A549 (cell line): Measurements from ENCODE around the gene PTPA. TPM values are rescaled to one million over a fixed set of nuclear protein-coding genes. Genes with fewer than 3 reads are reported as not detected.
A peak's percentile ranks its signal among the peaks of the same experiment; 100 is the strongest.

Source experiments
- ATAC-seq, 2 experiments: fragments of 200-7000 bp in 1 of 2; fragments of >200 bp in 1 of 2; cut with Nextera tagmentation in 1 of 2; cut with Tn5 transposase in 1 of 2; 3 replicates each; pipeline versions ENCODE4 v1.8.0 to v1.9.1; 2018 to 2020; ENCODE audit warnings: mild to moderate bottlenecking in 1 of 2, moderate library complexity in 1 of 2
- CTCF ChIA-PET: fragments of 300-600 bp; sonication (Branson Sonifier 250); formaldehyde crosslinking; extraction: SDS; loops from one replicate; lab custom pipeline; 2021; ENCODE audit warnings: antibody characterized with exemption, inconsistent platforms; lab: Yijun Ruan, JAX
- POLR2A ChIA-PET: fragments of 350-600 bp; formaldehyde crosslinking; extraction: SDS; loops from one replicate; lab custom pipeline; 2021; ENCODE audit warnings: antibody characterized with exemption, inconsistent platforms; lab: Yijun Ruan, JAX
- DNase-seq, 2 experiments: peaks; one replicate each; pipeline versions ENCODE4 v3.0.0 to v3.0.0-alpha.2; 2011 to 2016; ENCODE audit warnings: low read depth in 1 of 2, low spot score in 1 of 2
- FAIRE-seq: peaks from 2 replicates; lab custom pipeline; 2011; peaks lifted over from hg19 to GRCh38; lab: Jason Lieb, UNC
- H3K27ac ChIP-seq, 2 experiments: fragments of >200 bp; sonication (Bioruptor Twin); formaldehyde crosslinking; 3 replicates each; pipeline ENCODE4 v1.5.1; 2016 to 2017
- H3K4me1 ChIP-seq: fragments of >200 bp; sonication (Bioruptor Twin); formaldehyde crosslinking; 3 replicates; pipeline ENCODE4 v1.6.1; 2016
- H3K4me2 ChIP-seq: fragments of >200 bp; sonication (Bioruptor Twin); formaldehyde crosslinking; 3 replicates; pipeline ENCODE4 v1.6.1; 2016
- H3K4me3 ChIP-seq: fragments of >200 bp; sonication (Bioruptor Twin); formaldehyde crosslinking; 3 replicates; pipeline ENCODE4 v1.5.1; 2016
- H3K9me3 ChIP-seq: fragments of >200 bp; sonication (Bioruptor Twin); formaldehyde crosslinking; 3 replicates; pipeline ENCODE4 v1.6.1; 2016
- CEBPB ChIP-seq, 2 experiments: fragments of >200 bp in 1 of 2; sonication (Bioruptor Twin) in 1 of 2; formaldehyde crosslinking in 1 of 2; IDR thresholded peaks; 2 replicates each; pipeline ENCODE4 v1.6.1; 2012 to 2016
- EP300 ChIP-seq, 2 experiments: fragments of >200 bp; sonication (Bioruptor Twin); formaldehyde crosslinking; IDR thresholded peaks; 2 replicates in 1 of 2; 3 replicates in 1 of 2; pipeline ENCODE4 v1.6.1; 2016 to 2017
- FOSL2 ChIP-seq, 2 experiments: fragments of 450-650 bp in 1 of 2; fragments of >200 bp in 1 of 2; sonication (Bioruptor Twin) in 1 of 2; formaldehyde crosslinking; IDR thresholded peaks; 2 replicates each; pipeline versions ENCODE4 v1.5.0 to v1.6.1; 2016 to 2020; ENCODE audit warnings: mild to moderate bottlenecking in 1 of 2, moderate library complexity in 1 of 2
- HEYL ChIP-seq: fragments of 250-450 bp; sonication (Bioruptor Pico); IDR thresholded peaks from 2 replicates; pipeline ENCODE4 v1.8.0; 2021; ENCODE audit warnings: mild to moderate bottlenecking, moderate library complexity
- HOXB13 ChIP-seq: fragments of 250-450 bp; sonication (Bioruptor Pico); IDR thresholded peaks from 2 replicates; pipeline ENCODE4 v1.5.0; 2020; ENCODE audit warnings: low read depth, mild to moderate bottlenecking, moderate library complexity
- JUN ChIP-seq, 2 experiments: fragments of >200 bp; sonication (Bioruptor Twin); formaldehyde crosslinking; IDR thresholded peaks; 2 replicates in 1 of 2; 3 replicates in 1 of 2; pipeline ENCODE4 v1.6.1; 2016 to 2017
- POLR2AphosphoS2 ChIP-seq: conservative IDR thresholded peaks from 2 replicates; pipeline ENCODE4 v1.6.1; 2012; ENCODE audit warnings: low read length, improper control_type of control experiment, inconsistent platforms
- RAD21 ChIP-seq, 2 experiments: fragments of >200 bp in 1 of 2; sonication (Bioruptor Twin) in 1 of 2; formaldehyde crosslinking in 1 of 2; IDR thresholded peaks in 1 of 2; conservative IDR thresholded peaks in 1 of 2; 2 replicates in 1 of 2; 3 replicates in 1 of 2; pipeline ENCODE4 v1.6.1; 2012 to 2018; ENCODE audit warnings: inconsistent platforms in 1 of 2
- RFX5 ChIP-seq: fragments of 450-650 bp; IDR thresholded peaks from 2 replicates; pipeline ENCODE4 v1.7.1; 2014; ENCODE audit warnings: antibody characterized with exemption, mild to moderate bottlenecking, moderate library complexity
- RNF2 ChIP-seq: fragments of 200-600 bp; sonication (generic); IDR thresholded peaks from 2 replicates; pipeline ENCODE4 v1.6.1; 2016; ENCODE audit warnings: low read depth, mild to moderate bottlenecking, antibody characterized with exemption, moderate library complexity, borderline replicate concordance
- SREBF2 ChIP-seq: fragments of 450-650 bp; IDR thresholded peaks from 2 replicates; pipeline ENCODE4 v1.6.1; 2014; ENCODE audit warnings: mild to moderate bottlenecking, moderate library complexity
- ZC3H11A ChIP-seq: fragments of 450-650 bp; IDR thresholded peaks from 2 replicates; pipeline ENCODE4 v1.6.1; 2014; ENCODE audit warnings: antibody characterized with exemption, mild to moderate bottlenecking
- ZFP36 ChIP-seq: fragments of 450-650 bp; IDR thresholded peaks from 2 replicates; pipeline ENCODE4 v1.6.1; 2014; ENCODE audit warnings: borderline replicate concordance; ENCODE audit not compliant: partially characterized antibody
- ZNF302 ChIP-seq: fragments of 250-450 bp; sonication (Bioruptor Pico); IDR thresholded peaks from 2 replicates; pipeline ENCODE4 v1.9.0; 2021; ENCODE audit warnings: inconsistent platforms, mild to moderate bottlenecking, moderate library complexity
- WGBS: methylation state at CpG from one replicate; pipeline ENCODE4 v1.1.6; 2017; ENCODE audit errors: missing lambda C conversion rate; 5-methylcytosine and 5-hydroxymethylcytosine counted together
- polyA plus RNA-seq, 4 experiments: library from polyadenylated mRNA; depleted of rRNA in 3 of 4; stranded (reverse); fragments of >200 nt; fragmentation: RNase III in 1 of 4; extraction: RNeasy Plus Mini Kit Qiagen cat#74134 plus additional on column Dnase treatment in 1 of 4; gene quantifications; 2 replicates in 3 of 4; 3 replicates in 1 of 4; pipeline ENCODE4 v1.2.3, GENCODE V29; 2011 to 2017
- TF ChIP-seq, protein P1 (sequence below): fragments of 150-350 bp; IDR thresholded peaks from 2 replicates; pipeline ENCODE4 v1.6.1; 2014; ENCODE audit warnings: low read depth, mild to moderate bottlenecking, low read length
- TF ChIP-seq, protein P2 (sequence below): fragments of >200 bp; sonication (Bioruptor Twin); formaldehyde crosslinking; IDR thresholded peaks from 3 replicates; pipeline ENCODE4 v1.6.1; 2016
- TF ChIP-seq, protein P3 (sequence below): fragments of 250-450 bp; sonication (Bioruptor Pico); IDR thresholded peaks from 2 replicates; pipeline ENCODE4 v1.5.0; 2020; ENCODE audit warnings: low read depth, mild to moderate bottlenecking, moderate library complexity

The PTPA gene
- polyA plus RNA-seq, 2 of the 4 experiments (the other 2 are of a cell fraction): 140 to 161 TPM

DNA sequence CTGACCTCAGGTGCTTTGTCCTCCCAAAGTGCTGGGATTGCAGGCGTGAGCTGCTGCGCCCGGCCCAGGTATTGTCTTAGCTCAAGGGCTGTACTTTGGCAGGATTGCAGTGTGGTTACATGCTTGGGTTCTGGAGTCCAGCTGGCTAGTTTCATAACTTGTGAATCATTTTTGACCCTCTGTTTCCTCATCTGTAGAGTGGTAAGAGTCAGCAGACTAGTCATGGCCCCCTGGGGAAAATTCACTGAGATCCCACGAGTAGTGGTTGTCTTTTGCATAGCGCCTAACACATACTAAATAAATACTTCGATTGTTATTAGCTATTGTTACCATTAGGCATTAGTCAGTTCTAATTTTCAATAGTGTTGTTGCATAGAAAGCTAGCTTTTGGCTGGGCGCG is 14.3 kb downstream of the PTPA start:
- FAIRE-seq: no peak
- POLR2A ChIA-PET: interaction anchor here (1.4 kb wide), 1 partner anchor 17 kb away, joined by 4 read pairs; no protein-coding TSS in a partner anchor
- H3K27ac ChIP-seq: peak overlapping the region in 1 of 2 experiments; percentile 73; a peak in 2 of 6 replicates
- DNase-seq: peak in 1 of 2 experiments; percentile 50
- 76% methylated on average over 8 of the region's 8 CpGs for WGBS
- CTCF ChIA-PET: interaction anchor here (0.6 to 27.9 kb wide), 6 partner anchors 8 to 506 kb away, joined by 3 to 947 read pairs (median 138); partner anchors contain the start of genes ASB6, C9orf50 and NTMT1
- ATAC-seq: peak; percentile 64 to 69; a peak in 4 of 6 replicates
- H3K4me3 ChIP-seq: no peak overlapping the region
- no peaks in the 10 kb centered on the region for H3K9me3 ChIP-seq
- no peak overlapping the region for H3K4me2 ChIP-seq
- no peak for TF ChIP-seq RAD21 (conservative IDR thresholded peaks at IDR 0.05 in 1 of 2, IDR thresholded peaks at IDR 0.05 in 1 of 2)
- TF ChIP-seq POLR2AphosphoS2: no peak
- peak in 1 of 2 experiments; percentile 32; a peak in 1 of 5 replicates for TF ChIP-seq EP300 (IDR thresholded peaks at IDR 0.05)
- peak in 1 of 2 experiments; percentile 18; a peak in 1 of 5 replicates for TF ChIP-seq JUN (IDR thresholded peaks at IDR 0.05)
- TF ChIP-seq, protein P1, sequence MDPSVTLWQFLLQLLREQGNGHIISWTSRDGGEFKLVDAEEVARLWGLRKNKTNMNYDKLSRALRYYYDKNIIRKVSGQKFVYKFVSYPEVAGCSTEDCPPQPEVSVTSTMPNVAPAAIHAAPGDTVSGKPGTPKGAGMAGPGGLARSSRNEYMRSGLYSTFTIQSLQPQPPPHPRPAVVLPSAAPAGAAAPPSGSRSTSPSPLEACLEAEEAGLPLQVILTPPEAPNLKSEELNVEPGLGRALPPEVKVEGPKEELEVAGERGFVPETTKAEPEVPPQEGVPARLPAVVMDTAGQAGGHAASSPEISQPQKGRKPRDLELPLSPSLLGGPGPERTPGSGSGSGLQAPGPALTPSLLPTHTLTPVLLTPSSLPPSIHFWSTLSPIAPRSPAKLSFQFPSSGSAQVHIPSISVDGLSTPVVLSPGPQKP: no peak
- TF ChIP-seq CEBPB (IDR thresholded peaks at IDR 0.05): peak in 1 of 2 experiments; percentile 34; a peak in 1 of 4 replicates
- no peak for TF ChIP-seq HEYL (CRISPR knock-in tag)
- TF ChIP-seq, protein P2, sequence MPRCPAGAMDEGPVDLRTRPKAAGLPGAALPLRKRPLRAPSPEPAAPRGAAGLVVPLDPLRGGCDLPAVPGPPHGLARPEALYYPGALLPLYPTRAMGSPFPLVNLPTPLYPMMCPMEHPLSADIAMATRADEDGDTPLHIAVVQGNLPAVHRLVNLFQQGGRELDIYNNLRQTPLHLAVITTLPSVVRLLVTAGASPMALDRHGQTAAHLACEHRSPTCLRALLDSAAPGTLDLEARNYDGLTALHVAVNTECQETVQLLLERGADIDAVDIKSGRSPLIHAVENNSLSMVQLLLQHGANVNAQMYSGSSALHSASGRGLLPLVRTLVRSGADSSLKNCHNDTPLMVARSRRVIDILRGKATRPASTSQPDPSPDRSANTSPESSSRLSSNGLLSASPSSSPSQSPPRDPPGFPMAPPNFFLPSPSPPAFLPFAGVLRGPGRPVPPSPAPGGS: no peak
- 0 out of 2 replicates have a peak, but pooled peaks have one; percentile 20 for TF ChIP-seq FOSL2 (IDR thresholded peaks at IDR 0.05)
- peak; percentile 69 for TF ChIP-seq FOSL2 (CRISPR knock-in tag; IDR thresholded peaks at IDR 0.05)
- no peak for TF ChIP-seq RFX5
- TF ChIP-seq ZNF302 (CRISPR knock-in tag): no peak
- no peak for TF ChIP-seq RNF2
- H3K4me1 ChIP-seq: peaks cover 14% of the 10 kb centered on the region; the same call in 2 of the 3 replicates

DNA sequence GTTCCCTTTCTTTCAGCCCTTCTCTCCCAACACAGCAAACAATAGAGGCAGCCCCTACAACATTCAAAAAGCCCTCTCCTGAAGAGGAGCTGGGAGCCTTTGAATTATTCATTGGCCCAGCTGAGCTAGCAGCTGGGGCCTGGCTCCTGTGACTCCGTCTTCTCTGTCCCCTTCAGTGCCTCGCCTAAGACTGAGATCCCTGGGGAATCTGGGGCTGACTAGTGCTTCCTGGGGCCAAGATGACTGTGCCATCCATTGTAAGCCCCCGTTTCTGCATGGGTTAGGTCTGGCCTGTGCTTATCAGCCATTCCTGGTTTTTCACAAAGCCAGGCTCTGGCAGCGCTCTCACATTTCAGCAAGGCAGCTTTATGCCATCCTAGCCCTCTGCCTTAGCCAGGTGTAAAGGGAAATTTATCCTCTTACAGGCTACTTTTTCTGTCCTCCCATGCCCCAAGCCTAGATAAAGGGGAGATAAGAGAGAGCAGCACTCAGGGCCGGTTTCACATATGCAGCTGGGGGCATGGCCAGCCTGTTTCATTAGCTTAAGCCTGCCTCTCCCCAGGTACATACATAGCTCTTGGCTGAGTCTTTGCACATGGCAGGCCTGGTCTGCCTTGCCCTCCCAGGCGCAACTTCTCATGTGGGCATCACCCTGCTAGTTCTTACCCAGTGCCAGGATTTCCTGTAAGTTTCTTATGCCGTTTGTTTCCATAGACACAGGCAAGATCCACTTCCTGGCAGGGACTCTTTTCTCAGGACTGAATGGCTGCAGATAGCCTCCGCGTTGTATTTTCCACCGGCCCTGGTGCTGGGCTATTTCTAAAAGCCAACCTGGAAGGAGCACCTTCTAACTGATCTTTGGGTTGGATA is 15.8 kb downstream of the PTPA start:
- ATAC-seq (no peak), DNase-seq (no peak), FAIRE-seq (no peak)
- WGBS: 89% methylated on average over 10 of the region's 10 CpGs
- POLR2A ChIA-PET: no interaction called here
- H3K4me3 ChIP-seq: no peak overlapping the region
- no peak for TF ChIP-seq ZFP36
- no peak for TF ChIP-seq EP300 (IDR thresholded peaks at IDR 0.05)
- TF ChIP-seq, protein P3, sequence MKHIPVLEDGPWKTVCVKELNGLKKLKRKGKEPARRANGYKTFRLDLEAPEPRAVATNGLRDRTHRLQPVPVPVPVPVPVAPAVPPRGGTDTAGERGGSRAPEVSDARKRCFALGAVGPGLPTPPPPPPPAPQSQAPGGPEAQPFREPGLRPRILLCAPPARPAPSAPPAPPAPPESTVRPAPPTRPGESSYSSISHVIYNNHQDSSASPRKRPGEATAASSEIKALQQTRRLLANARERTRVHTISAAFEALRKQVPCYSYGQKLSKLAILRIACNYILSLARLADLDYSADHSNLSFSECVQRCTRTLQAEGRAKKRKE (CRISPR knock-in tag): no peak
- TF ChIP-seq ZC3H11A: no peak
- no peak for TF ChIP-seq SREBF2
- no peak for TF ChIP-seq HOXB13
- H3K4me2 ChIP-seq: no peak overlapping the region
- H3K4me1 ChIP-seq: peaks cover 17% of the 10 kb centered on the region; the same call in 2 of the 3 replicates
- 0 out of 6 replicates have a peak overlapping the region, but pooled peaks of 1 of the 2 experiments have one; percentile 20 for H3K27ac ChIP-seq
- H3K9me3 ChIP-seq: no peaks in the 10 kb centered on the region
- CTCF ChIA-PET: interaction anchor here (0.6 to 27.9 kb wide), 7 partner anchors 11 to 611 kb away, joined by 3 to 947 read pairs (median 5); partner anchors contain the start of genes ASB6, C9orf50 and NTMT1
